GM19240 (cell line): ENCODE results near the gene IGF2R.
"Not testable (repeated sequence)": the region's sequence is repeated elsewhere in the genome, so short reads cannot be mapped to it uniquely, and the experiment has no call there.

Experiments used
- DNase-seq: peaks from one replicate; pipeline ENCODE4 v3.0.0; 2011; ENCODE audit warnings: low spot score; ENCODE audit not compliant: insufficient read length

The IGF2R gene

GRCh38 chr6:159996087-159996622, 27.3 kb downstream of the IGF2R start:
- no peak for DNase-seq

GRCh38 chr6:159996626-159997497, 28.0 kb downstream of the IGF2R start:
- no peak for DNase-seq

- no peak for DNase-seq
These were observed 28.7 kb downstream of the IGF2R start for GRCh38 chr6:159997498-159998101.

- no peak for DNase-seq
These were observed 29.7 kb downstream of the IGF2R start for GRCh38 chr6:159998538-159998937.

- no peak for DNase-seq
These were observed 30.4 kb downstream of the IGF2R start for GRCh38 chr6:159999240-159999671.

GRCh38 chr6:160000280-160000704, 31.4 kb downstream of the IGF2R start:
- DNase-seq, result no peak

GRCh38 chr6:160000893-160001427, 32.1 kb downstream of the IGF2R start:
- DNase-seq, result not testable (repeated sequence)

GRCh38 chr6:160002882-160003281, 34.0 kb downstream of the IGF2R start:
- DNase-seq, result no peak

GRCh38 chr6:160004018-160004417, 35.1 kb downstream of the IGF2R start:
- no peak for DNase-seq

GRCh38 chr6:160004419-160005175, 35.7 kb downstream of the IGF2R start:
- DNase-seq, result no peak

- DNase-seq, result no peak
These were observed 36.3 kb downstream of the IGF2R start for GRCh38 chr6:160005211-160005610.

GRCh38 chr6:160005861-160006540, 37.1 kb downstream of the IGF2R start:
- no peak for DNase-seq

- DNase-seq, result no peak
These were observed 38.3 kb downstream of the IGF2R start for GRCh38 chr6:160007145-160007544.

- DNase-seq, result no peak
These were observed 38.7 kb downstream of the IGF2R start for GRCh38 chr6:160007611-160008010.

GRCh38 chr6:160010067-160010466, 41.2 kb downstream of the IGF2R start:
- no peak for DNase-seq

- no peak for DNase-seq
These were observed 45.3 kb downstream of the IGF2R start for GRCh38 chr6:160013987-160014868.

- no peak for DNase-seq
These were observed 45.9 kb downstream of the IGF2R start for GRCh38 chr6:160014869-160015182.

- no peak for DNase-seq
These were observed 47.1 kb downstream of the IGF2R start for GRCh38 chr6:160015778-160016684.

- no peak for DNase-seq
These were observed 53.2 kb downstream of the IGF2R start for GRCh38 chr6:160022101-160022500.
